ENCODE results near the gene KDM1A. TPM values are rescaled to one million over a fixed set of nuclear protein-coding genes. Genes with fewer than 3 reads are reported as not detected.
A peak's percentile ranks its signal among the peaks of the same experiment; 100 is the strongest.
"Not testable (repeated sequence)": the region's sequence is repeated elsewhere in the genome, so short reads cannot be mapped to it uniquely, and the experiment has no call there.

KDM1A gene
- 97.1 and 111 TPM in 2 replicates for total RNA-seq (2014; rRNA removed; shearing (Covaris generic))

DNA sequence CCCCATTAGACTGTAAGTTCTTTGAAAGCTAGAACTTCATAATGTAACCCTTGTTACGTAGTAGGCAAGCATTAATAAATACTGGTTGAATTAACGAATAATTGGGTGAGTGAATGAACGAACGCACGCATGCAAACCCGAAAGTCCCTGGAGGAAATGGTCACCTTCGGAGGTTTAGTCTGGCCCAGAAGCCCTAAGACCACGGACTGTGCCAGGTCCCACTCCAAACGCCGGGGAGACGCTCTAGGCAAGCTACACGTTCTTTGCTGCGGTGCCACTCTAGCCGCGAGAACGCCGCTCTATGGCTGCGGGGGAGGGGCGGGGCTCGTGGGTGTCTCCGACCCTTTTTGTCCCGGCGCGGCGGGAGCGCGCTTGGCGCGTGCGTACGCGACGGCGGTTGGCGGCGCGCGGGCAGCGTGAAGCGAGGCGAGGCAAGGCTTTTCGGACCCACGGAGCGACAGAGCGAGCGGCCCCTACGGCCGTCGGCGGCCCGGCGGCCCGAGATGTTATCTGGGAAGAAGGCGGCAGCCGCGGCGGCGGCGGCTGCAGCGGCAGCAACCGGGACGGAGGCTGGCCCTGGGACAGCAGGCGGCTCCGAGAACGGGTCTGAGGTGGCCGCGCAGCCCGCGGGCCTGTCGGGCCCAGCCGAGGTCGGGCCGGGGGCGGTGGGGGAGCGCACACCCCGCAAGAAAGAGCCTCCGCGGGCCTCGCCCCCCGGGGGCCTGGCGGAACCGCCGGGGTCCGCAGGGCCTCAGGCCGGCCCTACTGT is at the start of gene KDM1A:
KDM1A (plus strand) TSS at position 375 of the 769 bp plus-strand sequence; CDS start at position 504, 129 bp downstream.
- peak; percentile 96 for DNase-seq (ENCODE audit: low spot score)

DNA sequence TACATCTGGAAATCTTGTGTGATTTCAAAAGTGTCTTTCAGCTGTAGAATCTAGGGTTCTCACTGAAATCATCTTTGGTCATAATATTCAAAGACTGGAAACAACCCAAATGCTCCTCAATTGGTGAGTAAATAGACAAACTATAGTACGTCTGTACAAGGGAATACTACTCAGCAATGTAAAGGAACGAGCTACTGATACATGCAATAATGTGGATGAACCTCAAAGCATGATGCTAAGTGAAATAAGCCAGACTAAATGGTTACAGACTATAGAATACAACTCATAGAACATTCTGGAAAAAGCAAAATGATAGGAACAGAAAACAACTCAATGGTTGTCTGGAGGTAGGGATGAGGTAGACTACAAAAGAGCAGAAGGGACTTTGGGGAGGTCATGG is 49.2 kb upstream of the KDM1A start:
- DNase-seq (ENCODE audit: low spot score) = no peak

DNA sequence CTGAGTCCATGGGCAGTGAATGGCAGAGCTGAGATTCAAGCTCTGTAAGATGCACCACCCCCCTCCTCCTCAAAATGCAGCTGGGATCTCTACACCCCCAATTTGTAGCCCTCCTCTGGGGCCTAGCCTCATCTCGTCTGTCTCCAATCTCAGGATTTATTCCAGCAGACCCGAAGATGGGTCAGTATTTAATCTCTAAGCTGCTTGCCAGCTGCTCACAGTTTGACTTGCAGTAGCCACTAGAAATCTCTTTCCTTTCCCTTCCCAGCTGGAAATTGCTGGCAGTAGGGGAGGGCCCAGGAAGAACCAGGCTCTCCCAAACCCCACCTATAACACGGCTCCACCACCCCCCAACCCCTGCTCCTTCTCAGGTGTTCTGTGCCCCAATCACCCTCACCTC is 48.1 kb upstream of the KDM1A start:
- no peak for DNase-seq (ENCODE audit: low spot score)

DNA sequence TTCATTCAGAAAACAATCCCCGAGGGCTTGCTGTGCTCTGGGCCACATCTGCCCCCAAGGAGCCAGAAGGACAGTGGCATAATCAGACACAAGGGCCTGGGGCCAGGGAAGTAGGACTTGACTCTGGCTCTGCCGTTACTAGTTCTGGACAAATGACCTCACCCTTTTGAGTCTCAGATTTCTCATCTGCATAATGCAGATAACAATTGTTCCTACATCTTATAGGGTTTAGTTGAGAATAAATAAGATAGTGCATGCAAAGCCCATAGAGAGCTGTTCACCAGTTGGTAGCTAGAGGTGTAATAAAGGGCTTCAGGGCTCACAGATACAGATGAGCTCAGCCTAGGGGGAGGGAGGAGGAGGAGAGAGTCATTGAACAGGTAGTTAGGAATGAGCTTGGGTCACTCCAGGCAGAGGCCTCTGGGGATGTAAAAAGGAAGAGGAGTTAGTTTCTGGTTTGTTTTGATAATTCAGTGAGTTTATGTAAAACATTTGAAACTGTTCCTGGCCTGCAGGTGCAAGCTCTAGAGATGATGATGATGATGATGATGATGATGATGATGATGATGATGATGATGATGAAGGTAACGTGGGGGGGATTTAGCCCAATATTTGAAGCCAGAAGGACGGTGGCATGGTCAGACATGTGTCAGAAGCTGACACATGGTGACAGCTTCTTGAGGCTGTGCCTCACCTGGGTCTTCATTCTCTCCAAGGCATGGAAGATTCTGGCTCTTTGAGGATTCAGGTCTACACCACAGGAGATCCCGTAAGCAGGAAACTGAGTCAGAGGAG is 47.5 kb upstream of the KDM1A start:
- DNase-seq (ENCODE audit: low spot score) = no peak

DNA sequence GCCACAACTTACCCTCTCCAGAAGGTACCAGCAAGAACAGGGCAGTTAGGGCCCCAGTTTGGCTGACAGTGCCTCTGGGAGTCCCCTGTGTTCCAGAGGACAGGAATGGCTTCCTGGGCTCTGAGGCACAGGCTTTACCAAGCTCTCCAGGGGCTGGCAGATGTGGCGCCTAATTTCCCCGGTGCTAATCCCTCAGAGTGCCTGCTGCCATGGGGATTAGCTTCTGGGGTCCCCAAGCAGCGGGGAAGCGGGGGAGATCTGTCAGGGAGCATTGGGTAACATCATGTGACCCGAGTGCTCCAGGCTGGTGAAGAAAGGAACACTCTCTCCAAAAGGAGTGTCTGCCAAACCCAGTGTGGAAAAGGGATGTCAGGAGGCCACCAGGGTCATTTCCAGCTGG is 46.5 kb upstream of the KDM1A start, which contains the start of gene LACTBL1:
LACTBL1 (minus strand) TSS at position 107 of the 400 bp plus-strand sequence. CDS start 550 bp downstream, outside the sequence.
- no peak for DNase-seq (ENCODE audit: low spot score)

DNA sequence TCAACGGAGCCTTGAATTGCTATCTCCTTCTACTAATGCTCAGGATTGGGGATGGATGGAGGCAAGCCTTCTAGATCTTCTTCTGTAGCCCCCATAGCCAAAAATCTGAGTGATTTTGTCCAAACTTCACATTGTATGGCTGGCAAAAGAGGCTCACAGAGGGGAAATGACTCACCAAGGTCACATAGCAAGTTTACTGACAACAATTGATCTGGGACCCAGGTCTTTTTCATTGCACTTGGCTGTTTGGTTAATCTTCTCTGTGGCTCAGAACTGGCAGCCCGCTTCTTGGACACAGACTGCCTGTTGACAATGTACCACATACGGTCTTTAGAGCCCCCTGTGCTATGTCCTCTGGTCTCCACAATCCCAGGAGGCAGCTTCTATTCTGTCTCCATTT is 43.6 kb upstream of the KDM1A start:
- DNase-seq (ENCODE audit: low spot score) = no peak

DNA sequence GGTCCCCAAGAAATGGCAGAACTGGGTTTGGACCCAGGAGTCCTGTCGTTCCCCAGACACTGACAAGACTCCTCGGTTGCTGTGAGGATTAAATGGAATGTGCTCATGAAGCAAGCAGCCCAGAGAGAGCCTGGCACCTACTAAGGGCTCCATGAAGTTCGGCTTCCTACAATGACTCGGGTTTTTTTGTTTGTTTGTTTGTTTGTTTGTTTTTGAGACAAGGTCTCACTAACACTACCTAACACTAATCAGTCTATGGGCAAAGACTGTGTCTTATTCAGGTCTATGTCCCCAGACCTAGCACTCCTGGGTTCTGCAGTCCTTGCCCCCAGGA is 43.2 kb upstream of the KDM1A start:
- no peak for DNase-seq (ENCODE audit: low spot score)

DNA sequence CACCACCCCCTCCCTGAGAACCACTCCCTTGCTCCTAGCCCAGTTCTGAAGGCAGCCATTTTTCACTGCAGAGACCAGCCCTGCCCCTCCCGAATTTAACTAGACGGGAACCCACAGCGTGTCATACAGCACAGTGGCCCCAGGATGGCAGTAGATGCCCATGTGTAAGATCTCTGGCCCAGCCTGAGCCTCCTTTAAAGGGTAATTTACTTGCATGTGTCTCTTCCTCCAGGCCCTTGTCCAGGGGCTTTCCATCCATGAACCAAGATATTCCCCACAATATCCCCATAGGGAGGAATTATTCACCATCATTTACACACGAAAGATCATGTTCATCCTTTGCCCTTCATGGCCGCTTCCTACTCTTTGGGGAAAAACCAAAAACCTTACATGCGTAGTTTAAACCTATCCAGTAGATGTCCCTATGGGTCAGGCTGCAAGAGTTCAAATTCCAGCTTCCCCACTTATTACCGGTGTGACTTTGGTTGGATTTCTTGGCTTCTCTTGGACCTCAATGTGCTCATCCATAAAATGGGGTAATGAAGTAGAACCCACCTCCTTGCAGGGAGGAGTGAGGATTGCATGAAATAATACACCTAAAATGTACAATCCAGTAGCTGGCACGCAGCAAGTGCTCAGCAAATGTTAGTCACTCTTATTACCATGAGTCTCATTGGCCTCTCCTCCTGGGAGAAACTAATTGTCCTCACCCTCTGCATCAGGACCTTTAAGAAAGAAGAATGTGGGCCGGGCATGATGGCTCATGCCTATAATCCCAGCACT is 42.6 kb upstream of the KDM1A start:
- peak; percentile 89 for DNase-seq (ENCODE audit: low spot score)

DNA sequence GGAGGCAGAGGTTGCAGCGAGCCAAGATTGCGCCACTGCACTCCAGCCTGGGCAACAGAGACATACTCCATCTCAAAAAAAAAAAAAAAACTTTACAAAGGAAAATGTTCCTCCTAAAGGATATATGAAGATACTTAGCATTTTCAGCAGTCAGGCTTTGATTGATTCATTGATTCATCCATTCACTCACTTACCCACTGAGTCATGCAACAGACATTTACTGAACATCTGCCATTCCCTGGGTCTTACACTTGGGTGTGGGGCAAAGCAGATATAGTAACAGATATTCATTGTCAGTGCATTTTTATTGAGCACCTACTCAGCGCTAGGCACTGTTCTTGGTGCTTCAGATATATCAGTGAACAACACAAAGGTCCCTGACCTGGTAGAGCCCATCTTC is 41.0 kb upstream of the KDM1A start:
- no peak for DNase-seq (ENCODE audit: low spot score)

DNA sequence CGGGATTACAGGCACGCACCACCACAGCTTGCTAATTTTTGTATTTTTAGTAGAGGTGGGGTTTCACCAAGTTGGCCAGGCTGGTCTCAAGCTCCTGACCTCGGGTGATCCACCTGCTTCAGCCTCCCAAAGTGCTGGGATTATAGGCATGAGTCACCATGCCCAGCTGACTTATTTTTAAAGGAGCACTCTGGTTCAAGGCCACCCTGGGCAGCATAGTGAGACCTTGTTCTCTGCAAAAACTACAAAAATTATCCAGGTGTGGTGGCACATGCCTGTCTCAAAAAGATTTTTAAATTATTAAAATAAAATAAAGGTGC is 38.8 kb upstream of the KDM1A start:
- DNase-seq (ENCODE audit: low spot score) = not testable (repeated sequence)

DNA sequence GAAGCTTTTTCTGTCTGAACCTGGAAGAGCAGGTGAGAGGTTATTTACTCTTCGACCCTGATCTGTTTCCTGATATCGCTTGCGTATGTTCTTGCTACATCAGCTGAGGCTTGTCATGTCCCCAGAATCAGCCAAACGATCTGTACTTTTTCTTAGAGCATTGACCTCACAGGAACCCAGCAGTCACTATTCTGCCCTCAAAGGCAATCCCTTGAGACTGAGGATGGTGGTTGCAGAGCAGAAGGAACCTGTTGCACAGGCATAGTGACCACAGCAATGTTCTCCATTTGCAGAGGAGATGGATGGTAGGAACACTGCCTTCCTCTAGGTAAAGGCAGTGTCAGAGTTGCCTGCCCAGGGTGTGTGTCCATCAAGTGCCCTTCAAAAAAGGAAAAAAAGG is 35.3 kb upstream of the KDM1A start:
- peak; percentile 1 for DNase-seq (ENCODE audit: low spot score)

DNA sequence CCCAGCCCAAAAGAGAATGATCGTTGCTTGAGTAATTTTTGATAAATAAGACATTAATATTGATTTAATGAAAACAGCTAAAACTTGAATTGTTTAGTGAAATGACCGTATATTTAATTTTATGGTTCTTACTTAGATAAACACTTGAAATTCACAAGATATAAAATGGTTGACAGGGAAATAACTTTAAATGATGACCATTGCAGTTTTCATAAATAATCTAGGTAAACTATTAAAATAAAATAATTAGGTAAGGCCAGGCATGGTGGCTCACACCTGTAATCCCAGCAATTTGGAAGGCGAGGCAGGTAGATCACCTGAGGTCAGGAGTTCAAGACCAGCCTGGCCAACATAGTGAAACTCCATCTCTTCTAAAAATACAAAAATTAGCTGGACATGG is 26.9 kb upstream of the KDM1A start:
- not testable (repeated sequence) for DNase-seq (ENCODE audit: low spot score)

DNA sequence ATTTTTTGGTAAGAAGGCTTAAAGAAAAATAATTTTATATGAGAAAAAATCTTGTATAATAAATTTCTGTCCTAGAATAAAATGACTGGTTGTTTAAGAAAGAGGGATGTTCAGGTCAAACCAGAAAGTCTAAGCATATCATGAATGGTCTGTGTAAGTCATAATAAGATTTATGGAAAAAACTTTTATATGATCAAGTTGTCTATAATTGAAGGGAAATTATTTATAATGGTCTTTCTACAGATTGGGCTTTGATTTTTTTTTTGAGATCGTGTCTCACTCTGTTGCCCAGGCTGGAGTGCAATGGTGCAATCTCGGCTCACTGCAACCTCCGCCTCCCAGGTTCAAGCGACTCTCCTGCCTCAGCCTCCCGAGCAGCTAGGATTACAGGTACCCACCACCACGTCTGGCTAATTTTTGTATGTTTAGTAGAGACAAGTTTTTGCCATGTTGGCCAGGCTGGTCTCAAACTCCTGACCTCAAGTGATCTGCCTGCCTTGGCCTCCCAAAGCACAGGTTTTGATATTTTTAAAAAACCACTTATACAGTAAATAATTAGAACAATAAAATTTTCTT is 26.0 kb upstream of the KDM1A start:
- not testable (repeated sequence) for DNase-seq (ENCODE audit: low spot score)

DNA sequence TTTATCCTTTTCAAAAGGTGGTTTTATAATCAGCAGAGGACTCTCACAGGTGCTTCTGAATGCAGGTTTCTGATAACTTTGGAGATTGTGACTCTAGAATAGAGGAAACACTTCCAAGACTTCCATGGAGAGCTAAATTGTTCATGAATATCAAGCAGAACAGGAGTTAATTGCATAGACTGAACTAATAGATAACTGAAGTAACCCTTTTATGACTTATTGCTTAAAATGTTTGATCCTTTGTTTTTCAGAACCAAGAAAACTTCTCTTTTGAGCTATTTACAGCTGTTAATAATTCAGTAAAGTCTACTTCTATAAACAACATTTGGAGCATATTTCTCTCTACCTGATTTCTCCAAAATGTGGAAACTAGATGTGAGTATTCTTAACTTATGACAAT is 23.5 kb upstream of the KDM1A start:
- DNase-seq (ENCODE audit: low spot score) = no peak

DNA sequence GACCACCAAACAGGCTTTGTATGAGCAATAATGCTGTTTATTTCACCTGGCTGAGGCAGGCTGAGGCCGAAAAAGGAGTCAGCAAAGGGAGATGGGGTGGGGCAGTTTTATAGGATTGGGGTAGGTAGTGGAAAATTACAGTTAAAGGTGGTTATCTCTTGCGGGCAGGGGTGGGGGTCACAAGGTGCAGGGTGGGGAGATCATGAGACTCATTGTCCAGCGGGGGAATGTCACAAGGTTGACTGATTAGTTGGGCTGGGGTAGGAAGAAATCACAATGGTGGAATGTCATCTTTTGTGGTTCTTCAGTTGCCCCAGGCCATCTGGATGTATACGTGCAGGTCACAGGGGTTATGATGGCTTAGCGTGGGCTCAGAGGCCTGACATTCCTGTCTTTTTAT is 21.7 kb upstream of the KDM1A start:
- not testable (repeated sequence) for DNase-seq (ENCODE audit: low spot score)

DNA sequence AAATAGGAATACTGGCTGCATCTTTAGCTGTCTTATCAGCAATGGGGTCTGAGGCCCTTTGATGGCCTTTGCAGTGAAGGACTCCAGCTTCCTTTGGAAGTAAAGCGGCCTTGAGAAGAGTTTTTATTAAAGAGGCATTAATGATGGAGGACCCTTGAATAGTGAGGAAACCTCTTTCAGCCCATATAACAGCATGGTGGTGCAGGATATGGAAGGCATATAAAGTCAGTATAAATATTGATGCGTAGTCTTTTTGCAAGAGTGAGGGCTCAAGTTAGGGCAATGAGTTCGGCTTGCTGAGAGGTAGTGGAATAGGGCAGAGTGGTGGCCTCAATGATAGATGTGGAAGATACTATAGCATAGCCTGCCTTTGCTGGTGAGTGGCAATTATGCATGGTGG is 19.1 kb upstream of the KDM1A start:
- DNase-seq (ENCODE audit: low spot score) = not testable (repeated sequence)

DNA sequence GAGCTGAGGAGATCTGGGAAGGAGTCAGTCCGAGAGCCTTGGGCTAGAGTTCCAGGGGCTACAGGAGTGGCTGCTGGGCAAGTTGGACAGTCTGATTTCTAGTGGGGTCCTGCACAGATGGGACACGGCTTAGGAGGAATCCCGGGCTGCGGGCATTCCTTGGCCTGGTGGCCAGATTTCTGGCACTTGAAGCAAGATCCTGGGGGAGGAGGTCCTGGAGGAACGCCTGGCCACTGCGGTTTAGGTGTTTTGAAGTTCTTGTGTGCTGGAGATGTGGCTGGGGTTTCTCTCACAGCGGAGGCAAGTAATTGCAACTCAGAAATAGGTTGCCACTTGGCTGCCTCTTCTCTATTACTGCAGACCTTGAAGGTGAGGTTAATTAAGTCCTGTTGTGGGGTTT is 17.1 kb upstream of the KDM1A start:
- not testable (repeated sequence) for DNase-seq (ENCODE audit: low spot score)

DNA sequence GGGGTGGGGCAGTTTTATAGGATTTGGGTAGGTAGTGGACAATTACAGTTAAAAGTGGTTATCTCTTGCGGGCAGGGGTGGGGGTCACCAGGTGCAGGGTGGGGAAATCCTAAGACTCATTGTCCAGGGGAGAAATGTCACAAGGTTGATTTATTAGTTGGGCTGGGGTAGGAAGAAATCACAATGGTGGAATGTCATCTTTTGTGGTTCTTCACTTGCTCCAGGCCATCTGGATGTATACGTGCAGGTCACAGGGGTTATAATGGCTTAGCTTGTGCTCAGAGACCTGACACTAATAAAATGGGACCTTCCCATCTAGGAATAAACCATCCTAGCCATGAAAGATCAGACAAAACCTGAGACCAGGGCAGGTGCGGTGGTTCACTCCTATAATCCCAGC is 15.2 kb upstream of the KDM1A start:
- DNase-seq (ENCODE audit: low spot score) = no peak

DNA sequence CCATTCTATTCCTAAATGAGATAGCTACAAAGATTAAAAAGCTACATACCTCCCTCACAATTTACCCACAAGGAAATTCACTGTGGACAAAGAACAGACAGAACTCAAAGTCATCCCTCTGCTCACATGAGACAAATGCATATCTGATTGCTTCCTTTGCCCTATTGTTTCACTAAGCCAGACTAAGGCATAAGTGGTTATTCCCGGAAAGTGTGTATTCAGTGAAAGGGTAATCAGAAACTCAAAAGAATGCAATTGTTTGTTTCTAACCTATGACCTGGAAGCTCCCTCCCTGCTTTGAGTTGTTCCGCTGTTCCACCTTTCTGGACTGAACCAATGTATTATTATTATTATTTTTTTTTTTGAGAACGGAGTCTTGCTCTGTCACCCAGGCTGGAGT is 14.5 kb upstream of the KDM1A start:
- DNase-seq (ENCODE audit: low spot score) = not testable (repeated sequence)

DNA sequence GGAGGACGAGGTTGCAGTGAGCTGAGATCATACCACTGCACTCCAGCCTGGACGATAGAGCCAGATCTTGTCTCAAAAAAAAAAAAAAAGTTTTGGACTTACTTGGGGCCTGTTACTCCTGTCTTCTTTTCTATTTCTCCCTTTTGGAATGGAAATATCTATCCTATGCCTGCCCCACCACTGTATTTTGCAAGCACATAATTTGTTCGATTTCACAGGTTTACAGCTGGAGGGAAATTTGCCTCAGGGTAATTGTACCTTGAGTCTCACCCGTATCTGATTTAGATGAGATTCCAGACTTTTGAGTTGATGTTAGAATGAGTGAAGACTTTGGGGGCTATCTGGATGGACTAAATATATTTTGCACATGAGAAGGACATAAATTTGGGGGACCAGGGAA is 12.2 kb upstream of the KDM1A start:
- no peak for DNase-seq (ENCODE audit: low spot score)

DNA sequence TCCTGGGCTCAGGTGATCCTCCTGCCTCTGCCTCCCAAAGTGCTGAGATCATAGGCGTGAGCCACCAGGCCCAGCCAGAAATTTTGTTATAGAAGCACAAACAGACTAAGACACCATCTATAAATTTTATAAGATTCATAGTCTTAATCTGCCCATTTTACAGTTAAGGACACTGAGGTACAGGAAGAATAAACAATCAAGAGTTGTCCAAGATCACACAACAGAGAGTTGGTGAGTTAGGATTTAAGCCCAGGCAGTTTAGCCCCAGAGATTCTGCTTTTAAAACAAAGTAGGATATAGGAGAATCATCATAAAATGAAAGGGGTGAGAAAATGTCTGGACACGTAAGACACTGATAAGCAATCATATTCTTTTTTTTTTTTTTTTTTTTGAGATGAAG is 10.4 kb upstream of the KDM1A start:
- no peak for DNase-seq (ENCODE audit: low spot score)

DNA sequence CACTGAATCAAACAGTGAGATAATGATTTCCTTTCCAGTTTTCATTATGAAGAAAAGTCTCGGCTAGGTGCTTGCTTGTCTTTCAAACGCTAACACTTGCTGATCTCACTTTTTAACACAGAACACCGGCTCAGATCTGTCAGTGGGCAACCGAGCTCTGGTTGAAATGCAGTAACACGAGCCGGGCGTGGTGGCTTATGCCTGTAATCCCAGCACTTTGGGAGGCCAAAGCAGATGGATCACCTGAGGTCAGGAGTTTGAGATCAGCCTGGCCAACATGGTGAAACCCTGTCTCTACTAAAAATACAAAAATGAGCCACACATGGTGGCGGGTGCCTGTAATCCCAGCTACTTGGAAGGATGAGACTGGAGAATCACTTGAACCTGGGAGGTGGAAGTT is 9.2 kb upstream of the KDM1A start:
- not testable (repeated sequence) for DNase-seq (ENCODE audit: low spot score)

Data from H4 (cell line).